ENCODE measurements around the gene MEIS1. TPM values are rescaled to one million over a fixed set of nuclear protein-coding genes. Genes with fewer than 3 reads are reported as not detected.

The MEIS1 gene
- total and polyA plus RNA-seq, 2 donors (not counting 1 experiment from before 2014, with no cell fraction given), result 0.03 TPM; not detected in 1

DNA sequence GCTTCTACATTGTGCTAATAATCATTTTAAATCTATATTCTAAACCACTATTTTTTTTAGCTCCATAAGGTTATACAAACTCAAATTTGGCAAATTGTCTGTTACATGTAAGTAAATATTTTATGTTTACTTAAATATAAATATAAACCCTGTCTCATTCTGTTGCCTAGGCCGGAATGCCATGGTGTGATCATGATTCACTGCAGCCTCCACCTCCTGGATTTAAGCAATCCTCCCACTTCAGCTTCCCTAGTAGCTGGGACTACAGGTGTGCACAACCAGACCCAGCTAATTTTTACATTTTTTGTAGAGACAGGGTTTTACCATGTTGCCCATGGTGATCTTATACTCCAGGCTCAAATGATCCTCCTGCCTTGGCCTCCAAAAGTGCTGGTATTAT is 124.7 kb downstream of the MEIS1 start:
- CTCF ChIA-PET, result no interaction called here
- DNase-seq, result no peak
- Histone ChIP-seq H3K79me2 (ENCODE audit: control insufficient read depth, insufficient read depth, low read length) (no peaks in the 10 kb centered on the region), H3K27ac (ENCODE audit: low read length in 2 of 2) (no peak overlapping the region), H3K27me3 (replicated peaks in 1 of 4; ENCODE audit: control extremely low read depth in 1 of 4, control insufficient read depth in 3 of 4, insufficient read depth in 4 of 4, low read length in 3 of 4) (no peaks in the 10 kb centered on the region), H3K4me2 (replicated peaks; ENCODE audit: low read depth, low read length, poor library complexity, severe bottlenecking) (no peak overlapping the region), H3K4me3 (ENCODE audit: control extremely low read depth in 1 of 5, extremely low read depth in 1 of 5, insufficient read depth in 1 of 5, low read depth in 2 of 5, low read length in 4 of 5) (no peak overlapping the region), H4K20me1 (ENCODE audit: control insufficient read depth, insufficient read depth, low read length, poor library complexity, severe bottlenecking) (no peaks in the 10 kb centered on the region), H3K4me1 (ENCODE audit: control insufficient read depth in 2 of 2, insufficient read depth in 2 of 2, low read length in 2 of 2) (no peaks in the 10 kb centered on the region), H3K9me3 (ENCODE audit: control extremely low read depth in 1 of 3, control insufficient read depth in 2 of 3, insufficient read depth in 1 of 3, low read length in 2 of 3) (peaks cover 0 to 2% (median 0%) of the 10 kb centered on the region in 3 donors), H3K36me3 (replicated peaks in 1 of 2; ENCODE audit: control extremely low read depth in 1 of 2, control insufficient read depth in 1 of 2, extremely low read depth in 1 of 2, insufficient read depth in 2 of 2, low read length in 1 of 2) (no peaks in the 10 kb centered on the region), H3K9ac (ENCODE audit: low read length) (no peak overlapping the region), H2AFZ (ENCODE audit: insufficient read depth, low read depth, low read length, poor library complexity, severe bottlenecking) (no peak overlapping the region)
- no peak for ATAC-seq (ENCODE audit: low read depth)
- H3K9me3 Mint-ChIP-seq (ENCODE audit: insufficient read depth), result no peaks in the 10 kb centered on the region
- WGBS (ENCODE audit: insufficient coverage), result 80% methylated on average over 1 of the region's 1 CpG
- intact Hi-C loops (cut with micrococcal nuclease), result no loop called here
- H3K27ac Mint-ChIP-seq, result no peak overlapping the region
- peaks cover 11% of the 10 kb centered on the region for H3K4me1 Mint-ChIP-seq
- POLR2A ChIA-PET, result no interaction called here
- no peak overlapping the region for H3K4me3 Mint-ChIP-seq
- TF ChIP-seq EZH2 (IDR thresholded peaks at IDR 0.05; ENCODE audit: borderline replicate concordance, insufficient read depth, low read depth, low read length, poor library complexity, severe bottlenecking) (no peak), CTCF (IDR thresholded peaks at IDR 0.05) (no peak)
- peaks cover 46% of the 10 kb centered on the region for H3K27me3 Mint-ChIP-seq

DNA sequence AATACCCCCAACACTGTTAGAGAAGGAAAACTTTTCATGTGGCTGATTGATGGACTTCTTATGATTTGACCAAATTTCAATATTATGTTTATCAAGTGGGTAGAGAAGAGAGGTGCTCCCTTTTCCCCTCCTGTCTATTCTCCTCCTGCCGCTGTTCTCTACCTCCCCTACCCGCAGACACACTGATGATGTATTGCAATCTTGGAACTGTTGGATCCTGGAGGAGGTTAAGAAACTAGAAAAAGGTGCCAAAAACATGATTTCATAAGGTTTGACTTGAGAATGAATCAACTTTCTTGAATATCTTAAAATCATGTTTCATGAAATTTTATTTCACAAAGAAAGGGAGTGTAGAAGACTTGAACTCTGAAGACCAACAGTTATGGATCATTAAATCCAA is 125.8 kb downstream of the MEIS1 start:
- Histone ChIP-seq H4K20me1 (ENCODE audit: control insufficient read depth, insufficient read depth, low read length, poor library complexity, severe bottlenecking) (no peaks in the 10 kb centered on the region), H2AFZ (ENCODE audit: insufficient read depth, low read depth, low read length, poor library complexity, severe bottlenecking) (no peak overlapping the region), H3K79me2 (ENCODE audit: control insufficient read depth, insufficient read depth, low read length) (no peaks in the 10 kb centered on the region), H3K4me2 (replicated peaks; ENCODE audit: low read depth, low read length, poor library complexity, severe bottlenecking) (no peak overlapping the region), H3K27ac (ENCODE audit: low read length in 2 of 2) (no peak overlapping the region), H3K36me3 (replicated peaks in 1 of 2; ENCODE audit: control extremely low read depth in 1 of 2, control insufficient read depth in 1 of 2, extremely low read depth in 1 of 2, insufficient read depth in 2 of 2, low read length in 1 of 2) (no peaks in the 10 kb centered on the region), H3K9ac (ENCODE audit: low read length) (no peak overlapping the region), H3K4me3 (ENCODE audit: control extremely low read depth in 1 of 5, extremely low read depth in 1 of 5, insufficient read depth in 1 of 5, low read depth in 2 of 5, low read length in 4 of 5) (no peak overlapping the region), H3K4me1 (ENCODE audit: control insufficient read depth in 2 of 2, insufficient read depth in 2 of 2, low read length in 2 of 2) (no peaks in the 10 kb centered on the region), H3K9me3 (ENCODE audit: control extremely low read depth in 1 of 3, control insufficient read depth in 2 of 3, insufficient read depth in 1 of 3, low read length in 2 of 3) (peaks cover 0 to 2% (median 0%) of the 10 kb centered on the region in 3 donors), H3K27me3 (replicated peaks in 1 of 4; ENCODE audit: control extremely low read depth in 1 of 4, control insufficient read depth in 3 of 4, insufficient read depth in 4 of 4, low read length in 3 of 4) (no peaks in the 10 kb centered on the region)
- ATAC-seq (ENCODE audit: low read depth) (no peak), DNase-seq (no peak)
- no peaks in the 10 kb centered on the region for H3K9me3 Mint-ChIP-seq (ENCODE audit: insufficient read depth)
- H3K27ac Mint-ChIP-seq, result no peak overlapping the region
- ChIA-PET POLR2A (no interaction called here), CTCF (no interaction called here)
- no peak overlapping the region for H3K4me3 Mint-ChIP-seq
- peaks cover 40% of the 10 kb centered on the region for H3K27me3 Mint-ChIP-seq
- TF ChIP-seq EZH2 (IDR thresholded peaks at IDR 0.05; ENCODE audit: borderline replicate concordance, insufficient read depth, low read depth, low read length, poor library complexity, severe bottlenecking) (no peak), CTCF (IDR thresholded peaks at IDR 0.05) (no peak)
- intact Hi-C loops (cut with micrococcal nuclease), result no loop called here
- no CpG with 5 or more reads among the region's 2 CpGs for WGBS (ENCODE audit: insufficient coverage)
- peaks cover 8% of the 10 kb centered on the region for H3K4me1 Mint-ChIP-seq

Data from B cell (primary cell).